BJ (cell line): ENCODE results near the gene FN1. TPM values are rescaled to one million over a fixed set of nuclear protein-coding genes. Genes with fewer than 3 reads are reported as not detected.

Experiments
- CTCF ChIA-PET: fragments of 350-600 bp; formaldehyde crosslinking; extraction: SDS; loops from one replicate; lab custom pipeline; 2021; ENCODE audit warnings: antibody characterized with exemption, inconsistent platforms; lab: Yijun Ruan, JAX
- POLR2A ChIA-PET: fragments of 300-600 bp; sonication (Branson Sonifier 250); formaldehyde crosslinking; extraction: SDS; loops from one replicate; lab custom pipeline; 2021; ENCODE audit warnings: antibody characterized with exemption; lab: Charles Lee
- DNase-seq: peaks from one replicate; pipeline ENCODE4 v3.0.0-alpha.2; 2011; ENCODE audit warnings: low read depth
- H3K27me3 ChIP-seq: 2 replicates; pipeline ENCODE4 v1.6.0; 2011; ENCODE audit warnings: low read length; ENCODE audit not compliant: control insufficient read depth, insufficient read depth
- H3K36me3 ChIP-seq: 2 replicates; pipeline ENCODE4 v1.5.1; 2011; ENCODE audit warnings: low read length; ENCODE audit not compliant: control insufficient read depth, insufficient read depth
- H3K4me3 ChIP-seq: 2 replicates; pipeline ENCODE4 v1.5.1; 2011; ENCODE audit warnings: low read depth, mild to moderate bottlenecking, control low read depth, low read length
- CTCF ChIP-seq: IDR thresholded peaks from 2 replicates; pipeline ENCODE4 v1.5.1; 2011; ENCODE audit warnings: low read depth, mild to moderate bottlenecking, control low read depth, inconsistent platforms, low read length, moderate library complexity; ENCODE audit not compliant: insufficient read depth
- polyA plus RNA-seq: library from polyadenylated mRNA; depleted of rRNA; stranded (reverse); fragments of >200 nt; gene quantifications from 2 replicates; pipeline ENCODE4 v1.2.3, GENCODE V29; 2011

The FN1 gene
- polyA plus RNA-seq, 1 experiment, result 5,814 TPM

- ChIA-PET CTCF (no interaction called here), POLR2A (no interaction called here)
- Histone ChIP-seq H3K36me3 (no peaks in the 10 kb centered on the region), H3K27me3 (no peaks in the 10 kb centered on the region), H3K4me3 (no peak overlapping the region)
- TF ChIP-seq CTCF, result no peak
- DNase-seq, result no peak
These were observed 14.5 kb upstream of the FN1 start for GRCh38 chr2:215450188-215451011.

- no peak overlapping the region for H3K4me3 ChIP-seq
- ChIA-PET POLR2A (no interaction called here), CTCF (interaction anchor here (1.4 kb wide), 1 partner anchor 483 kb away, joined by 4 read pairs; no protein-coding TSS in a partner anchor)
- no peak for TF ChIP-seq CTCF
- H3K36me3 ChIP-seq, result no peaks in the 10 kb centered on the region
- DNase-seq, result no peak
- no peaks in the 10 kb centered on the region for H3K27me3 ChIP-seq
These were observed 11.8 kb upstream of the FN1 start for GRCh38 chr2:215447673-215448081.

GRCh38 chr2:215447056-215447455 is 11.2 kb upstream of the FN1 start:
- H3K4me3 ChIP-seq, result no peak overlapping the region
- ChIA-PET CTCF (interaction anchor here (0.7 to 1.4 kb wide), 2 partner anchors 269 to 484 kb away, joined by 3 to 4 read pairs; no protein-coding TSS in a partner anchor), POLR2A (interaction anchor here (0.8 kb wide), 1 partner anchor 255 kb away, joined by 7 read pairs; no protein-coding TSS in a partner anchor)

GRCh38 chr2:215442401-215442787 is 6.5 kb upstream of the FN1 start:
- ChIA-PET POLR2A (no interaction called here), CTCF (interaction anchor here (1.4 to 1.7 kb wide), 2 partner anchors 9 to 12 kb away, joined by 4 to 6 read pairs; no protein-coding TSS in a partner anchor)
- DNase-seq, result no peak

More at GRCh38 chr2:215447056-215447455, 11.2 kb upstream of the FN1 start:
- no peak for DNase-seq
- no peaks in the 10 kb centered on the region for H3K36me3 ChIP-seq
- no peak for TF ChIP-seq CTCF
- no peaks in the 10 kb centered on the region for H3K27me3 ChIP-seq

More at GRCh38 chr2:215442401-215442787, 6.5 kb upstream of the FN1 start:
- no peaks in the 10 kb centered on the region for H3K36me3 ChIP-seq
- no peaks in the 10 kb centered on the region for H3K27me3 ChIP-seq
- no peak overlapping the region for H3K4me3 ChIP-seq
- TF ChIP-seq CTCF, result no peak
